NOMO-1 treated with dmso at 0.1 percent for 144 hours (cell line): ENCODE data around the gene BCAM.
"Not testable (repeated sequence)": the region's sequence is repeated elsewhere in the genome, so short reads cannot be mapped to it uniquely, and the experiment has no call there.

Experiments
- DNase-seq: peaks from one replicate; lab custom pipeline; 2025; ENCODE audit not compliant: unreplicated experiment; lab: John Stamatoyannopoulos, UW

BCAM gene

GRCh38 chr19:44816301-44816700, 7.4 kb downstream of the BCAM start:
- no peak for DNase-seq

- DNase-seq, result no peak
Measured at GRCh38 chr19:44817725-44818465, 9.0 kb downstream of the BCAM start.

- DNase-seq, result no peak
Measured at GRCh38 chr19:44818466-44819031, 9.6 kb downstream of the BCAM start.

- DNase-seq, result no peak
Measured at GRCh38 chr19:44819246-44819832, 10.4 kb downstream of the BCAM start.

GRCh38 chr19:44820648-44821609, 12.0 kb downstream of the BCAM start:
- no peak for DNase-seq

GRCh38 chr19:44822177-44822576, 13.3 kb downstream of the BCAM start:
- DNase-seq, result no peak

- DNase-seq, result no peak
Measured at GRCh38 chr19:44822670-44823372, 13.9 kb downstream of the BCAM start.

GRCh38 chr19:44823373-44823698, 14.4 kb downstream of the BCAM start:
- DNase-seq, result no peak

- no peak for DNase-seq
Measured at GRCh38 chr19:44824761-44825160, 15.9 kb downstream of the BCAM start.

GRCh38 chr19:44832875-44833274, 24.0 kb downstream of the BCAM start:
- DNase-seq, result not testable (repeated sequence)

- DNase-seq, result not testable (repeated sequence)
Measured at GRCh38 chr19:44834399-44834798, 25.5 kb downstream of the BCAM start.

GRCh38 chr19:44839276-44839675, 30.4 kb downstream of the BCAM start:
- no peak for DNase-seq

- no peak for DNase-seq
Measured at GRCh38 chr19:44840811-44841210, 31.9 kb downstream of the BCAM start.

- DNase-seq, result no peak
Measured at GRCh38 chr19:44841231-44841630, 32.3 kb downstream of the BCAM start.

- no peak for DNase-seq
Measured at GRCh38 chr19:44845286-44845611, 36.3 kb downstream of the BCAM start.

- DNase-seq, result peak; percentile 90
Measured at GRCh38 chr19:44845612-44846454, 36.9 kb downstream of the BCAM start, which contains the start of gene NECTIN2. NECTIN2 (plus strand) TSS chr19:44846297; CDS start chr19:44846526, 229 bp downstream.

GRCh38 chr19:44846455-44847143, 37.7 kb downstream of the BCAM start:
- DNase-seq, result no peak

GRCh38 chr19:44847144-44848035, 38.5 kb downstream of the BCAM start:
- DNase-seq, result no peak
